ENCODE data around the gene CD300LG.

The CD300LG gene

GRCh38 chr17:43907998-43908721, 61.2 kb downstream of the CD300LG start:
- peak; percentile 20 for DNase-seq

DNA sequence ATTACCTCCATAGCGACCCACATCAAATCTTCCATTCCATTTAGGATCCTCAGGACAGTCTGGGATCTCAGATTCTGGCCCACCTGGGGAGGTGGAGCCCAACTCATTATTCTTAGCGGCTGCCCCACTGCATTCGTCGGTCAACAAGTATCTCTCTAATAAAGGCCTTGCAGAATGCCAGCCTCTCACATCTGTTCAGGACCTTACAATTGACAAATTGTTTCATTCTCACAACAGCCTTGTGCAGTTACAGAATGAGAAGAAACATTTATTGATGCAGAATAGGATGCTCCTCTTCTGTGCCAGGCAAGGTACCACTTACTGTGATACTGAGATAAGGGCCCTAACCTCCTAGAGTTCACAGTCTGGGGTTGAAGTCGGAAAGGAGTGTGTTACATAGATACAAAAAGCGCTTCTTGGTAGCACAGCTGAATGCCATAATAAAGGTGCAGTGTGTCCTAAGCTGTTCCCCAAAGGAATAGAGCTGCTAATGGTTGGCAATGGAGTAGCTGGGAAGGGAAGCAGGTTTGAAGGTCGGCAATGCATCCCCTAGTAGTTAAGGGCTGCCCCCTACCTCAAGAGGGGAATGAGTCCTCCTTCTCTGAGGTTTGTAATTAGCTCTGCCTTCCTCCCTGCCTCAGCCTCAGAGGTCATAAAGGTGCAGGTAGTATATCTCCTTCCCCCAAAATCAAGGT, 62.7 kb downstream of the CD300LG start:
- no peak for DNase-seq

GRCh38 chr17:43911904-43912303, 64.9 kb downstream of the CD300LG start:
- no peak for DNase-seq

GRCh38 chr17:43912635-43913304, 65.8 kb downstream of the CD300LG start:
- DNase-seq = no peak

Measured in effector CD4-positive, alpha-beta T cell (primary cell).